Fibroblast of the aortic adventitia (primary cell): ENCODE measurements around the gene HS3ST4. TPM values are rescaled to one million over a fixed set of nuclear protein-coding genes. Genes with fewer than 3 reads are reported as not detected.

ENCODE experiments used
- DNase-seq: peaks from one replicate; pipeline ENCODE4 v3.0.0-alpha.2; 2010; ENCODE audit warnings: low read depth
- H3K4me3 ChIP-seq: 2 replicates; pipeline ENCODE4 v1.5.1; 2011; ENCODE audit warnings: low read depth, mild to moderate bottlenecking, control low read depth, low read length, moderate library complexity
- CTCF ChIP-seq: IDR thresholded peaks from 2 replicates; pipeline ENCODE4 v1.5.1; 2011; ENCODE audit warnings: mild to moderate bottlenecking, low read length, control low read depth, inconsistent platforms; ENCODE audit not compliant: insufficient read depth
- total RNA-seq: library from RNA; depleted of rRNA; stranded (reverse); fragments of >200 nt; gene quantifications from 2 replicates; pipeline ENCODE4 v1.2.3, GENCODE V29; 2012; ENCODE audit warnings: low replicate concordance

Gene HS3ST4
- total RNA-seq, 1 donor: not detected

GRCh38 chr16:25817295-25817694, 125.5 kb downstream of the HS3ST4 start:
- no peak for DNase-seq
- TF ChIP-seq CTCF: no peak

GRCh38 chr16:25817876-25818275, 126.1 kb downstream of the HS3ST4 start:
- no peak for TF ChIP-seq CTCF
- no peak overlapping the region for H3K4me3 ChIP-seq
- DNase-seq: no peak

More at GRCh38 chr16:25817295-25817694, 125.5 kb downstream of the HS3ST4 start:
- H3K4me3 ChIP-seq: no peak overlapping the region

DNA sequence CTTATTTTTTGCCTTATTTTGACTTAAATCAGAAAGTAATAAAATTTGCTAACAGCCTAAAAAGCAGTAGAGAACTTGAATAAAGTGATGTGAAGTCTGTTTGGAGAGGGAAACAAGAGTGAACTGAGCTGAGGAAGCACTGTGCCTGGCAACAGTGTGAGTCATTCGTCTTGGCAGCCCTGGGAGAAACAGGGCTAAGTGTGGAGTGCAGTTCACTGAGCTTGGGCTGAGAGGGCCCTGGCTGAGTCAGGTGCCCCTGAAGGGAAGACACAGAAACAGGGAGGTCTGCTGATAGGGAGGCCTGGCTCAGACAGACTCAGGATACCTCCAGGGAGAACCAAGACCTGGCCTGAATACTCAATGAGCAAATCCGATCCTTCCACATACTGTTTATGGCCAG, 132.1 kb downstream of the HS3ST4 start:
- TF ChIP-seq CTCF: no peak
- H3K4me3 ChIP-seq: no peak overlapping the region
- no peak for DNase-seq

- H3K4me3 ChIP-seq: no peak overlapping the region
- no peak for DNase-seq
- TF ChIP-seq CTCF: no peak
Observed at GRCh38 chr16:25827709-25828108, 135.9 kb downstream of the HS3ST4 start.

DNA sequence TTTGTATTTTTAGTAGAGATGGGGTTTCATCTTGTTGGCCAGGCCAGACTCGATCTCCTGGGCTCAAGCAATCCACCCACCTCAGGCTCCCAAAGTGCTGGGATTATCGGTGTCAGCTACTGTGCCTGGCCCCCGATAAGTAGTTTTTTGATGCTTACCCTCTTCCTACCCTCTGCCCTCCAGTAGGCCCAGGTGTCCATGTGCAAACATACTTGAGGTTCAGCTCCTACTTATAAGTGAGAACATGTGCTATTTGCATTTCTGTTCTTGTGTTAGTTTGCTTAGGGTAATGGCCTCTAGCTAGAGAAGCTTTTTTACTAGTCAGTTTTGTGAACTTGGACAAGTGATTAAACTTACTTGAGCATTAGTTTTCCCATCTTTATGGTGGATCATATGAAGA, 136.8 kb downstream of the HS3ST4 start:
- no peak overlapping the region for H3K4me3 ChIP-seq
- no peak for TF ChIP-seq CTCF
- DNase-seq: no peak

DNA sequence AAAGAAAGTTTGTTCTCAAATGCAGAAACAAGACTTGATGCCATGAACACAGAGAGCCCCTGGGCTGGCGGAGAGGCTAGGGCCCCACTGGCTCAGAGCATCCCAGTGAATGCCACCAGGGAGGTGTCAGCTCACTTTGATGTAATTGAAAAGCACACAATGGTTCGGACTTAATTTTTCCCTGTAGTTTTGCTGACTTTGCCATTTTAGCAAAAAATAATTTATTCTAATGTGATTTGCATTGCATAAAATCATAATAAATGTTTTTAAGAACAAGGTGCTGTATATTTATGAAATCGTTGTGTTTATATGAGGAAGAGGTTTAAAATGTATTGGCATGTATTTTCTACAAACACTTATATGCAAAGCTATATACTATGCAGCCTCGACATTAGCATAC, 140.5 kb downstream of the HS3ST4 start:
- TF ChIP-seq CTCF: no peak
- H3K4me3 ChIP-seq: no peak overlapping the region
- no peak for DNase-seq

DNA sequence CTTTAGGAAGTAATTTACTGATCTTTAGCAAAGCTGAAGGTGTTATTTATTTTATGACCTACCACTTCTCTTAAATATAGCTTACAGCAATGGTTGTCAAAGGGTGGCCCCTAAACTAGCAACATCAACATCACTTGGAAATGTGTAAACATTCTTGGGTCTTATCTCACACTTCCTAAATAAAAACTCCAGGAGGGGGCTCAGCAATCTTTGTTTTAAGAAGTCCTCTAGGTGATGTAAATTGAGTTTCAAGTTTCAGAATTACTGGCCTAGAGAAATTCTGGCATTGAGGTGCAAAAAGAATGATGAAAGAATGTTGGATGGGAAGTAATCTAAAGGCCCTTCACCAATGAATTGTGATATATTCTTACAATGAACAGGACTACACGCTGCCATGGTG, 142.3 kb downstream of the HS3ST4 start:
- DNase-seq: no peak
- TF ChIP-seq CTCF: no peak
- H3K4me3 ChIP-seq: no peak overlapping the region
